H1 (cell line): ENCODE measurements around the gene GLRX3.

Experiments used
- ATF3 ChIP-seq: IDR thresholded peaks from 2 replicates; pipeline ENCODE4 v1.6.1; 2011; ENCODE audit warnings: low read depth, mild to moderate bottlenecking, low read length; ENCODE audit not compliant: insufficient read depth
- CEBPB ChIP-seq: IDR thresholded peaks from 2 replicates; pipeline ENCODE4 v1.6.1; 2012; ENCODE audit warnings: low read depth, low read length
- CTCF ChIP-seq, 3 experiments: IDR thresholded peaks; 1 replicate in 2 of 3; 2 replicates in 1 of 3; pipeline versions ENCODE4 v1.5.1 to v1.6.1; 2011; ENCODE audit warnings: low read length in 3 of 3, mild to moderate bottlenecking in 3 of 3, inconsistent platforms in 2 of 3, low read depth in 1 of 3, moderate library complexity in 1 of 3; ENCODE audit not compliant: insufficient read depth in 1 of 3; ENCODE audit errors: control extremely low read depth in 1 of 3
- EP300 ChIP-seq, 2 experiments: IDR thresholded peaks; 1 replicate in 1 of 2; 2 replicates in 1 of 2; pipeline ENCODE4 v1.6.1; 2011 to 2012; ENCODE audit warnings: low read depth in 2 of 2, low read length in 2 of 2, mild to moderate bottlenecking in 2 of 2, borderline replicate concordance in 1 of 2, inconsistent platforms in 1 of 2, moderate library complexity in 1 of 2
- GTF2F1 ChIP-seq: IDR thresholded peaks from 2 replicates; pipeline ENCODE4 v1.6.1; 2012; ENCODE audit warnings: low read depth, low read length, improper control_type of control experiment, borderline replicate concordance
- JUND ChIP-seq: IDR thresholded peaks from 2 replicates; pipeline ENCODE4 v1.6.1; 2011; ENCODE audit warnings: mild to moderate bottlenecking, improper control_type of control experiment, low read length
- KDM1A ChIP-seq: fragments of 200-600, 300-600 bp; sonication (generic); IDR thresholded peaks from 2 replicates; pipeline ENCODE4 v1.7.1; 2016; ENCODE audit warnings: mild to moderate bottlenecking, low read length, borderline replicate concordance
- POLR2A ChIP-seq, 2 experiments: IDR thresholded peaks; 1 replicate in 1 of 2; 2 replicates in 1 of 2; pipeline ENCODE4 v1.6.1; 2011; ENCODE audit warnings: low read depth in 2 of 2, low read length in 2 of 2, mild to moderate bottlenecking in 2 of 2; ENCODE audit errors: control extremely low read depth in 1 of 2
- RAD21 ChIP-seq, 2 experiments: IDR thresholded peaks in 1 of 2; conservative IDR thresholded peaks in 1 of 2; 2 replicates each; pipeline ENCODE4 v1.6.1; 2011; ENCODE audit warnings: low read depth in 2 of 2, low read length in 2 of 2, improper control_type of control experiment in 1 of 2, inconsistent platforms in 1 of 2, mild to moderate bottlenecking in 1 of 2, moderate library complexity in 1 of 2
- SIN3A ChIP-seq, 2 experiments: IDR thresholded peaks in 1 of 2; conservative IDR thresholded peaks in 1 of 2; 2 replicates each; pipeline ENCODE4 v1.6.1; 2011 to 2012; ENCODE audit warnings: low read length in 2 of 2, improper control_type of control experiment in 1 of 2, low read depth in 1 of 2, mild to moderate bottlenecking in 1 of 2
- TAF1 ChIP-seq: IDR thresholded peaks from 2 replicates; pipeline ENCODE4 v1.6.1; 2011; ENCODE audit warnings: mild to moderate bottlenecking, low read depth, low read length
- TCF12 ChIP-seq: IDR thresholded peaks from 2 replicates; pipeline ENCODE4 v1.6.1; 2011; ENCODE audit warnings: low read depth, mild to moderate bottlenecking, low read length
- ZNF274 ChIP-seq: IDR thresholded peaks from 2 replicates; pipeline ENCODE4 v1.7.0; 2012; ENCODE audit warnings: low read length, borderline replicate concordance; ENCODE audit errors: extremely low read depth

- TF ChIP-seq RAD21 (IDR thresholded peaks at IDR 0.05 in 1 of 2, conservative IDR thresholded peaks at IDR 0.05 in 1 of 2; ENCODE audit: low read depth in 2 of 2, low read length in 2 of 2) (no peak), JUND (no peak), CTCF (IDR thresholded peaks at IDR 0.05; ENCODE audit: control extremely low read depth in 1 of 3, insufficient read depth in 1 of 3, low read depth in 1 of 3, low read length in 3 of 3) (no peak), POLR2A (IDR thresholded peaks at IDR 0.05; ENCODE audit: control extremely low read depth in 1 of 2, low read depth in 2 of 2, low read length in 2 of 2) (no peak), CEBPB (no peak), KDM1A (no peak), ZNF274 (no peak), GTF2F1 (no peak), EP300 (IDR thresholded peaks at IDR 0.05; ENCODE audit: borderline replicate concordance in 1 of 2, low read depth in 2 of 2, low read length in 2 of 2) (no peak), TAF1 (no peak), TCF12 (no peak), ATF3 (no peak), SIN3A (conservative IDR thresholded peaks at IDR 0.05 in 1 of 2, IDR thresholded peaks at IDR 0.05 in 1 of 2; ENCODE audit: low read depth in 1 of 2, low read length in 2 of 2) (no peak)
Observed at GRCh38 chr10:130174328-130174727, 38.1 kb downstream of the GLRX3 start.
